Measurements from ENCODE around the gene CEP95. TPM values are rescaled to one million over a fixed set of nuclear protein-coding genes. Genes with fewer than 3 reads are reported as not detected.

CEP95 gene
- total and polyA plus RNA-seq, 10 of the 15 experiments (the other 5 are each of a cell fraction or from before 2014, with no cell fraction given): 17.7 to 54.9 (median 29.6) TPM

DNA sequence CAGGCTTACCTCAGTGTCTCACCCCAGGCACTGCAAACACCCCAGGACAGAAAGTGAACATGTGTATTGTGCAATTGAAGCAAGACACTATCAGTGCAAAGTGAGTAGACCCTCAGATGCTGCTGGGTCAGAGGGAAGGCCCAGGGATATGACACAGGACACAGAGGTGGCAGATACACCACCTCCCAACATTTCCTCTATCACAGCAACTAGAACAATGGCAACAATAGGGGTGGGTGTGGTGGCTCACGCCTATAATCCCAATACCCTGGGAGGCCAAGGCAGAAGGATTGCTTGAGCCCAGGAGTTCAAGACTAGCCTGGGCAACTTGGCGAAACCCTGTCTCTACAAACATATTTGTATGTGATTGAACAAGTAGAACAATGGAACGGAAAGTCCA is 35.3 kb upstream of the CEP95 start:
- no peak for ATAC-seq
- H3K9me3 ChIP-seq (replicated peaks; ENCODE audit: control insufficient read depth, insufficient read depth, low read length): no peaks in the 10 kb centered on the region
- ChIA-PET CTCF (no interaction called here), POLR2A (no interaction called here), SMC1A (ENCODE audit: uncharacterized antibody, unreplicated experiment) (no interaction called here), RAD21 (ENCODE audit: unreplicated experiment) (no interaction called here)
- no peaks in the 10 kb centered on the region for H3K36me3 ChIP-seq (ENCODE audit: control insufficient read depth in 2 of 2, insufficient read depth in 2 of 2, low read length in 1 of 2)
- H4K20me1 ChIP-seq (ENCODE audit: control insufficient read depth, insufficient read depth): no peaks in the 10 kb centered on the region
- intact Hi-C loops (cut with micrococcal nuclease; ENCODE audit: unreplicated experiment) (no loop called here), in situ Hi-C loops (cut with MboI) (no loop called here)
- WGBS (ENCODE audit: insufficient coverage, insufficient replicate concordance, low lambda C conversion rate, missing lambda C conversion rate): 81% methylated on average over 3 of the region's 3 CpGs
- no peak for DNase-seq (ENCODE audit: low read depth, low spot score)
- H3K4me3 ChIP-seq: no peak overlapping the region
- no peak for FAIRE-seq
- BruUV-seq (replicated peaks): no TSS peak
- no peaks in the 10 kb centered on the region for H3K4me1 ChIP-seq (ENCODE audit: control insufficient read depth, insufficient read depth, low read length)
- no peaks in the 10 kb centered on the region for H3K27me3 ChIP-seq (replicated peaks in 1 of 2; ENCODE audit: control insufficient read depth in 2 of 2, insufficient read depth in 2 of 2, low read length in 1 of 2)
- no peaks in the 10 kb centered on the region for H3K79me2 ChIP-seq (ENCODE audit: control insufficient read depth, insufficient read depth, low read length)
- H3K9ac ChIP-seq (ENCODE audit: control insufficient read depth, insufficient read depth, low read length): no peak overlapping the region
- no peak overlapping the region for H2AFZ ChIP-seq (ENCODE audit: control insufficient read depth, low read depth, low read length)
- H3K4me2 ChIP-seq (ENCODE audit: control insufficient read depth, insufficient read depth): no peak overlapping the region
- H3K27ac ChIP-seq (ENCODE audit: control insufficient read depth, insufficient read depth): no peak overlapping the region
- TF ChIP-seq, protein P1, sequence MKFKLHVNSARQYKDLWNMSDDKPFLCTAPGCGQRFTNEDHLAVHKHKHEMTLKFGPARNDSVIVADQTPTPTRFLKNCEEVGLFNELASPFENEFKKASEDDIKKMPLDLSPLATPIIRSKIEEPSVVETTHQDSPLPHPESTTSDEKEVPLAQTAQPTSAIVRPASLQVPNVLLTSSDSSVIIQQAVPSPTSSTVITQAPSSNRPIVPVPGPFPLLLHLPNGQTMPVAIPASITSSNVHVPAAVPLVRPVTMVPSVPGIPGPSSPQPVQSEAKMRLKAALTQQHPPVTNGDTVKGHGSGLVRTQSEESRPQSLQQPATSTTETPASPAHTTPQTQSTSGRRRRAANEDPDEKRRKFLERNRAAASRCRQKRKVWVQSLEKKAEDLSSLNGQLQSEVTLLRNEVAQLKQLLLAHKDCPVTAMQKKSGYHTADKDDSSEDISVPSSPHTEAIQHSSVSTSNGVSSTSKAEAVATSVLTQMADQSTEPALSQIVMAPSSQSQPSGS (IDR thresholded peaks at IDR 0.05; ENCODE audit: low read length): no peak
- no peak for TF ChIP-seq SMC3 (IDR thresholded peaks at IDR 0.05; ENCODE audit: borderline replicate concordance, low read length)

GRCh38 chr17:64472564-64472963 is 34.2 kb upstream of the CEP95 start:
- H4K20me1 ChIP-seq (ENCODE audit: control insufficient read depth, insufficient read depth): no peaks in the 10 kb centered on the region
- BruUV-seq (replicated peaks): no TSS peak
- intact Hi-C loops (cut with micrococcal nuclease; ENCODE audit: unreplicated experiment) (no loop called here), in situ Hi-C loops (cut with MboI) (no loop called here)
- no peaks in the 10 kb centered on the region for H3K4me1 ChIP-seq (ENCODE audit: control insufficient read depth, insufficient read depth, low read length)
- ChIA-PET CTCF (interaction anchor here (1.2 to 1.4 kb wide), 2 partner anchors 18 to 53 kb away, joined by 5 to 6 read pairs; no protein-coding TSS in a partner anchor), POLR2A (no interaction called here), SMC1A (ENCODE audit: uncharacterized antibody, unreplicated experiment) (interaction anchor here (0.6 kb wide), 1 partner anchor 177 kb away, joined by 3 read pairs; no protein-coding TSS in a partner anchor), RAD21 (ENCODE audit: unreplicated experiment) (no interaction called here)
- WGBS (ENCODE audit: insufficient coverage, insufficient replicate concordance, low lambda C conversion rate, missing lambda C conversion rate): 73% methylated on average over 2 of the region's 2 CpGs
- TF ChIP-seq MXI1 (IDR thresholded peaks at IDR 0.05; ENCODE audit: low read depth, low read length) (no peak), TCF12 (IDR thresholded peaks at IDR 0.05; ENCODE audit: low read depth, low read length) (no peak), EED (IDR thresholded peaks at IDR 0.05; ENCODE audit: low read depth) (no peak), MEF2A (IDR thresholded peaks at IDR 0.05; ENCODE audit: insufficient read depth, low read depth, low read length) (no peak), MAX (IDR thresholded peaks at IDR 0.05; ENCODE audit: low read depth, low read length) (no peak), NBN (IDR thresholded peaks at IDR 0.05) (no peak), KLF5 (IDR thresholded peaks at IDR 0.05; ENCODE audit: partially characterized antibody) (no peak), CHD2 (IDR thresholded peaks at IDR 0.05; ENCODE audit: borderline replicate concordance, low read depth, low read length) (no peak), CREM (IDR thresholded peaks at IDR 0.05; ENCODE audit: low read depth) (no peak), PAX5 (IDR thresholded peaks at IDR 0.05; ENCODE audit: borderline replicate concordance, low read depth, low read length) (no peak), HDGF (IDR thresholded peaks at IDR 0.05) (no peak), SIX5 (IDR thresholded peaks at IDR 0.05; ENCODE audit: low read depth, low read length, severe bottlenecking) (no peak)
- TF ChIP-seq, protein P1 (IDR thresholded peaks at IDR 0.05; ENCODE audit: low read length): no peak
- TF ChIP-seq, protein P2, sequence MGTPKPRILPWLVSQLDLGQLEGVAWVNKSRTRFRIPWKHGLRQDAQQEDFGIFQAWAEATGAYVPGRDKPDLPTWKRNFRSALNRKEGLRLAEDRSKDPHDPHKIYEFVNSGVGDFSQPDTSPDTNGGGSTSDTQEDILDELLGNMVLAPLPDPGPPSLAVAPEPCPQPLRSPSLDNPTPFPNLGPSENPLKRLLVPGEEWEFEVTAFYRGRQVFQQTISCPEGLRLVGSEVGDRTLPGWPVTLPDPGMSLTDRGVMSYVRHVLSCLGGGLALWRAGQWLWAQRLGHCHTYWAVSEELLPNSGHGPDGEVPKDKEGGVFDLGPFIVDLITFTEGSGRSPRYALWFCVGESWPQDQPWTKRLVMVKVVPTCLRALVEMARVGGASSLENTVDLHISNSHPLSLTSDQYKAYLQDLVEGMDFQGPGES (IDR thresholded peaks at IDR 0.05): no peak
- no peak overlapping the region for H2AFZ ChIP-seq (ENCODE audit: control insufficient read depth, low read depth, low read length)
- H3K9ac ChIP-seq (ENCODE audit: control insufficient read depth, insufficient read depth, low read length): no peak overlapping the region
- H3K27me3 ChIP-seq (replicated peaks in 1 of 2; ENCODE audit: control insufficient read depth in 2 of 2, insufficient read depth in 2 of 2, low read length in 1 of 2): no peaks in the 10 kb centered on the region
- H3K36me3 ChIP-seq (ENCODE audit: control insufficient read depth in 2 of 2, insufficient read depth in 2 of 2, low read length in 1 of 2): peaks cover 0 to 5% of the 10 kb centered on the region in 2 experiments; a peak in 1 of 4 replicates
- no peak overlapping the region for H3K4me3 ChIP-seq
- FAIRE-seq: no peak
- no peak overlapping the region for H3K27ac ChIP-seq (ENCODE audit: control insufficient read depth, insufficient read depth)
- H3K9me3 ChIP-seq (replicated peaks; ENCODE audit: control insufficient read depth, insufficient read depth, low read length): no peaks in the 10 kb centered on the region
- no peaks in the 10 kb centered on the region for H3K79me2 ChIP-seq (ENCODE audit: control insufficient read depth, insufficient read depth, low read length)
- ATAC-seq: no peak
- no peak for DNase-seq (ENCODE audit: low read depth, low spot score)
- no peak overlapping the region for H3K4me2 ChIP-seq (ENCODE audit: control insufficient read depth, insufficient read depth)

All from GM12878 (cell line).